HG03457 (cell line): ENCODE results near the gene SGMS1.
"Not testable (repeated sequence)": the region's sequence is repeated elsewhere in the genome, so short reads cannot be mapped to it uniquely, and the experiment has no call there.

Experiments
- ATAC-seq: cut with Tn5 transposase; IDR thresholded peaks from one replicate; pipeline ENCODE4 v1.9.1; 2021; ENCODE audit warnings: moderate number of reproducible peaks; ENCODE audit not compliant: unreplicated experiment

The SGMS1 gene

GRCh38 chr10:50623663-50624412, at the start of gene SGMS1:
Gene SGMS1 (minus strand): TSS chr10:50623956. CDS start chr10:50344114, 279,842 bp downstream.
- peak; percentile 13 for ATAC-seq

GRCh38 chr10:50672152-50672551, 48.4 kb upstream of the SGMS1 start:
- ATAC-seq, result not testable (repeated sequence)

GRCh38 chr10:50671645-50672044, 47.9 kb upstream of the SGMS1 start:
- not testable (repeated sequence) for ATAC-seq

DNA sequence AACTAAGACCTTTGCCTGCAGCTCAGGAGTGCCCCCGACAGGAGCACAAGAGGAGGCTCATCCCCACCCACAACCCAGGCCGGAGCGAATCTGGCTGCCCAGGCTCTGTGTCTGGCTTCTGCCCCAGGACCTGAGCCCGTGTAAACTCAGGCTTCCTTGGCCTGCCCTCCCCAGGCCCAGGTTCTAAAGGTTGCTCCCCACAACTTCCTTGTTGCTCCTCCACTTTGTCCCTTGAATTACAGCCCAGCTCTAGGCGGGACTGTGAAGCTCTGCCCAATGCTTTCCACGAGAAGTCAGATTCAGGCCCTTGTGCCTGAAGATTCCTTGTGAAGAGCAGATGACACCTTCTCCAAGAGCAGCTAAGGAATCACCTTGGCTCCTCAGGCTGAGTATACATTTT, 46.2 kb upstream of the SGMS1 start:
- not testable (repeated sequence) for ATAC-seq

GRCh38 chr10:50667353-50667752, 43.6 kb upstream of the SGMS1 start:
- ATAC-seq, result not testable (repeated sequence)

DNA sequence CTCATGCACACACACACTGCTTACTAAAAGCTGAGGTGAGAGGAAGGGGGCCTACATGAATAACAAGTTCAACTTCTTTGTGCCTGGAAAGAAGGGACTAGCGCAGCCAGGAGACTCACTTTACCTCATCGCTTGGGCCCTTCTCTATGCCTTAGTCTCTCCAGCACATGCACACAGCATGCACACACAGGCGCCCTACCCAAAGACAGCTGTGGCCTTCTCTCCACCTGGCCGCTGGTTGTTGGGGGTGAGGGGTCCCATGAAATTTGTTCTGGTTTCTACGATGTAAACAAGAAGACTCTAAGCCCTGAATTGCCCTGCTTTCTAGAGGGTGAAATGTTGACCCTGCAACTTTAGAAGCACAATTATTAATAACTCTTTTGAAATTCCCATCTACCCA, 38.7 kb upstream of the SGMS1 start:
- not testable (repeated sequence) for ATAC-seq

DNA sequence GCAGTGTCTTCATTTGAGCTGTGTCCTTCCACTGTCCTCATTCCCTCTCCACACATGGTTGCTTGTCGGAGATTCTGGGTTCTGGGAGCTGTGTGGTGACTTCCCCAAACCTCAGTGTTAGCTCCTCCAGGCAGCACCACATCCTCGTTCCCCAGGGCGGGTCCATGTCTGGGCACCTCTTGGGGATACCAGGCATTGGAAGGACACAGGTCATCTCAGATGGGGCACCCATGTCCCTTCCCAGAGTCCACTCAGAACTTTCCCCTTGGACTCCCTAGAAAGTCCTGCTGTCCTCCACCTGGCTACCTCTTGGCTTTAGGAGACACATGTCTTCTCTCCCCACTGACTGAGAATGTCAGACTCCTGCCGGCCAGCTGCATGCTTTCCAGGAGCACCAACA, 37.8 kb upstream of the SGMS1 start:
- ATAC-seq, result not testable (repeated sequence)

GRCh38 chr10:50659865-50660730, 36.3 kb upstream of the SGMS1 start:
- peak; percentile 96 for ATAC-seq

DNA sequence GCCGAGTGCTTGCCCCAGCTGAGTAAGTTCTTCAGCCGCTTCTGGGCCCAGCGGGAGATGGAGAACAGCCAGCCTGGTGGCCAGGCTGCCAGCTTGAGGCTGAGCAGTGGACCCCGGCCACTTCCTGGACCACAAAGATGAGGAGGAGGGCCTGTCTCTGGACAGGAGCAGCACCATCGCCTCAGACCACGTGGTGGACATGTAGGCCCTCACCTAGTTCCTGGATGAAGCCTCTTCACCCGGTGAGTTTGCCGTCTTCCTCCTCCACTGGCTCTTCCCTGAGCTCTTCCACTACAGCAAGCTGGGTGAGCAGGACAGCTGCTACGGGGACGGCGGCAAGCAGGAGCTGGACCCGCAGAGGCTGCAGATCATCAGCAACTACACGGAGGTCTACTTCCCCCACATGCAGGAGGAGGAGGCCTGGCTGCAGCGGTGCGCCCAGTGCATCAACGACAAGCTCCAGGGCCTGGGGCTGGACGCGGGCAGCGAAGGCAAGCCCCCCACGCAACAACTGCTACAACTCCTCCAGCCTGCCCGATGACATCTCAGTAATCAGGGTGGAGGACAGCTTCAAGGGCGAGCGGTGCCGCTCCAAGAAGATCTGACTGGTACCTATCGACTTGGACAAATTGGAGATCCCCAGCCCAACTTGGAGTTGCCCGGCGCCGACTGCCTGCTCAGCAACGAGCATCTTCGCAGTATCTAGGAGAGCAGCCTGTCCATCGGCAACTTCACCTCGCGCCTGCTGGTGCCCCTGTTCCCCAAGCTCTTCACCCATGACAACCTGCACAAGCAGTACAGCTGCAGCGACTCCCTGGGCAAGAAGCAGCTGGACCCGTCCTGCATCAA, 35.5 kb upstream of the SGMS1 start:
- ATAC-seq, result not testable (repeated sequence)

DNA sequence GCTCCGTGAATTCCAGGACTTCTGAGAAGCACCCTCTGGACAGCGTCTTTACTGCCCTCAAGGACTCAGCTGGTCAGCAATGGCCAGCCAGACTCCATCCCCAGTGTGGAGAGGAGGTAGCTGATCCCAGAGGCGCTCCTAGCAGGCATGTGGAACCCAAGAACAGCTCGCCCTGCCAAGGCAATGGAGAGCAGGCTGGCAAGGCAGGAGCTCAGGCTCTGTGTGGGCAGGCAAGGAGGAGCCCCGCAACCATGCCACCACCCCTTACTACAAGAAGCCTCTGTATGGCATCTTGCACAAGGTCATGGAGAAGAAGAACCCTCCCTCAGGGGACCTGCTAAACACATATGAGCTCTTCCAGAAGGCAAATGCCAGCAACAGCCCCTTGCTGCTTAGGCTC, 34.4 kb upstream of the SGMS1 start:
- ATAC-seq, result no peak

DNA sequence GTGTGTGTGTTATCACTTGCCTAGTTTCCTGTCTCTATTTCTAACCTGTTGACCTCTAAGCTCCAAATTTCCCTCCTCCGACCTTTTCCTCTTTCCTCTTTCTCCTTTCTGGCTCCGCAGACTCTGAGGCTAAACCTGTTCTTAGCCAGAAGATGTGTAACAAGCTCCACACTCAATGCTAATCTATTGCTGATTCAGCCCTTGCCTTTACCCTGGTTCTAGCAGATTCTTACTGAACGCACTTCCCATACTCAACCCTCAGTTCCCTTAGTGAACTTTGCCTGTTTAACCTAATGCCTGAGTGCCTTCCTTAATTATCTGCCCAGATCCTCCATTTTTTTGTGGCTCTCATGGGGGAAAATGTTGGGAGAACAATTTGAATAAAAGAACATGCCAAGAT, 30.0 kb upstream of the SGMS1 start:
- no peak for ATAC-seq

GRCh38 chr10:50653142-50653541, 29.4 kb upstream of the SGMS1 start:
- no peak for ATAC-seq

- ATAC-seq, result no peak
Measured at GRCh38 chr10:50651808-50652207, 28.1 kb upstream of the SGMS1 start.

DNA sequence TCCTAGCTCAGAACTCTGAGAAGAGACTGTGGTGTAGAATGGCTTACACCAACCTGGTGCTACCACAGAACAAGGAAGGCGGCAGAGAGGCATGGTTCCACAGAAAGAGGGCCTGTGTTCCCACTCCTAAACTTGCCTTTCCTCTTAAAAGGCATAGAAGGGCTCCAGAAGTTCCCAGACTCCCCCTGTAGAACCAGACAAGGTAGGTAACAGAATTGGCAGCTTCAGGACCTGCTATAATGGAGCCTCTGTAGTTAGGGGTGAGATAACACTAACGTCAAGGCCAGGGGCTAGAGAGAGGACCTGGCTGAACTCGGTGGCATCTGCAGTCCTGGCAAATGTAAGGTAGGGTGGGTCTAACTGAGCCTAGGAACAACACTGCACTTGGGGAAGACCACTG, 26.7 kb upstream of the SGMS1 start:
- no peak for ATAC-seq

DNA sequence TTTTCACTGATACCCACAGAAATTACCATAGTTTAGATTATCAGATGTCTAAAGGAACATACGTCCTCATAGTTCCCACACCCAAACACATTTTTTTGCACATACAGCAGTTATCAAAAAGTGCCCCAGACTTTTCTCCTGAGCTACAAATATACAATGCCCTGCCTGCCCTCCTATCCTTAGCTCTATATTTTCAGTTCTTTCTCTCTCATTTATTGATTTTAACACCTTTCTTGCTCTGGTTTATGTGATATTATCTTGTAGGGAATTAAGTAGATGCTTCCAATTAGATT, 25.1 kb upstream of the SGMS1 start:
- ATAC-seq, result no peak

DNA sequence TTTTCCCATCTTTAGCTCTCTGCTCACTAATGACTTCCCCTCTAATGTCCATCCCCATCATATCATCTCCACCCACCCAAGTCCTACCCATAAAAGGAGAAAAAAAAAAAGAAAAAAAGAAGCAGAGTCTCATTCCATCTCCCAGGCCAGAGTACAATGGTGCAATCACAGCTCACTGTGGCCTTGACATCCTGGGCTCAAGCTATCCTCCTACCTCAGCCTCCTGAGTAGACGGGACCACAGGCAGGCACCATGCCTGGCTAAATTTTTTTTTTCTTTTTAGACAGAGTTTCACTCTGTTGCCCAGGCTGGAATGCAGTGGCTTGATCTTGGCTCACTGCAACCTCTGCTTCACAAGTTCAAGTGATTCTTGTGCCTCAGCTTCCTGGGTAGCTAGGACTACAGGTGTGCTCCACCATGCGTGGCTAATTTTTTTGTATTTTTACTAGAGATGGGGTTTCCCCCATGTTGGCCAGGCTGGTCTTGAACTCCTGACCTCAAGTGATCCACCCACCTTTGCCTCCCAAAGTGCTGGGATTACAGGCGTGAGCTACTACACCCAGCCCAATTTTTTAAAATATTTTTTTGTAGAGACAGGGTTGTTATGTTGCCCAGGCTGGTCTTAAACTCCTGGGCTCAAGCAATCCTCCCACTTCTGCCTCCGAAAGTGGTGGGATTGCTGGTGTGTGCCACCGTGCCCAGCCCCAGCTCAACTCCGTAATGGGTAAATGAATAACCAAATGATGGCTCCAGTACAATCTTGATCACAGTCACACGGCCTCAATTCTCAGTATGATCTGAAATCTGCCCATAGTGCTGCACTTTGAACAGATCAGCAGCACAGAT, 24.6 kb upstream of the SGMS1 start:
- peak; percentile 82 for ATAC-seq

DNA sequence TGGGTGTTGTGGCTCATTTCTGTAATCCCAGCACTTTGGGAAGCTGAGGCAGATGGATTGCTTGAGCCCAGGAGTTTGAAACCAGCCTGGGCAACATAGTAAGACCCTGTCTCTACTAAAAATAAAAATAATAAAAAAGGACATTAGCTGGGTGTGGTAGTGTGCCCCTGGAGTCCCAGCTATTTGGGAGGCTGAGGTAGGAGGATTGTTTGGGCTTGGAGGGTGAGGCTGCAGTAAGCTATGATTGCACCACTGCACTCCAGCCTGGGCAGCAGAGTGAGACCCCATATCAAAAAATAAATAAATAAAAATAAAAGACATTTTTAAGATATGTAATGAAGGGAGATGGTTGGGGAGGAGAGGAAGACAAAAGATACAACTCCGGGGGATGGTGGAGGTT, 23.6 kb upstream of the SGMS1 start:
- ATAC-seq, result not testable (repeated sequence)

GRCh38 chr10:50645236-50645635, 21.5 kb upstream of the SGMS1 start:
- ATAC-seq, result no peak

DNA sequence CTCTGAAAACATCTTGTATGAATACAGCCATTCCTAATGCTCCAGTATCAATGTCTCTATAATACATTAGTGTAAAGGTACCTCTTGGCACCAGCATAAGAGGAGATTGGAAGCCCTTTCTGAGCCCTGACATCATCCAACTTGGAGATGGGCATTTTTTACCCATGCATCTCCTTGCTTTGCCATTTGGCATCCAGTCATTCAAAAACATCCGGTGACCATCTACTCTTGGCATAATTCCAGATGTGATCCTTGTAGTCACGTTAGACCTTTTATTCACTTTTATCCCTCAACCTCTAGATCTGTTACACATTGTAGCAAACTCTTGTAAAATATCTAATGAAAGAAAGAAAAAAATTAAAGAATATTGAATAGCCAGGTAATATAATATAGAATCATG, 17.9 kb upstream of the SGMS1 start:
- no peak for ATAC-seq

- no peak for ATAC-seq
Measured at GRCh38 chr10:50640238-50640637, 16.5 kb upstream of the SGMS1 start.
